Measurements from ENCODE around the gene TMED9. TPM values are rescaled to one million over a fixed set of nuclear protein-coding genes. Genes with fewer than 3 reads are reported as not detected.

Gene TMED9
- total RNA-seq, 1 experiment from 2014 or later: 294 TPM

GRCh38 chr5:177552839-177553455 is 39.1 kb upstream of the TMED9 start:
- Mint-ChIP-seq H3K9me3 (ENCODE audit: low read depth, unreplicated experiment) (no peaks in the 10 kb centered on the region), H3K36me3 (ENCODE audit: insufficient read depth, unreplicated experiment) (peaks cover 30% of the 10 kb centered on the region), H3K27ac (ENCODE audit: unreplicated experiment) (no peak overlapping the region), H3K4me3 (ENCODE audit: low read depth, unreplicated experiment) (peak overlapping the region; percentile 88), H3K4me1 (ENCODE audit: low read depth, unreplicated experiment) (peaks cover 19% of the 10 kb centered on the region), H3K27me3 (ENCODE audit: unreplicated experiment) (no peaks in the 10 kb centered on the region)
- BruUV-seq (replicated peaks): no TSS peak
- CTCF ChIA-PET: no interaction called here
- no peak for TF ChIP-seq CTCF (IDR thresholded peaks at IDR 0.05; ENCODE audit: unreplicated experiment)
- intact Hi-C loops (cut with micrococcal nuclease; ENCODE audit: unreplicated experiment): no loop called here
- DNase-seq: no peak

DNA sequence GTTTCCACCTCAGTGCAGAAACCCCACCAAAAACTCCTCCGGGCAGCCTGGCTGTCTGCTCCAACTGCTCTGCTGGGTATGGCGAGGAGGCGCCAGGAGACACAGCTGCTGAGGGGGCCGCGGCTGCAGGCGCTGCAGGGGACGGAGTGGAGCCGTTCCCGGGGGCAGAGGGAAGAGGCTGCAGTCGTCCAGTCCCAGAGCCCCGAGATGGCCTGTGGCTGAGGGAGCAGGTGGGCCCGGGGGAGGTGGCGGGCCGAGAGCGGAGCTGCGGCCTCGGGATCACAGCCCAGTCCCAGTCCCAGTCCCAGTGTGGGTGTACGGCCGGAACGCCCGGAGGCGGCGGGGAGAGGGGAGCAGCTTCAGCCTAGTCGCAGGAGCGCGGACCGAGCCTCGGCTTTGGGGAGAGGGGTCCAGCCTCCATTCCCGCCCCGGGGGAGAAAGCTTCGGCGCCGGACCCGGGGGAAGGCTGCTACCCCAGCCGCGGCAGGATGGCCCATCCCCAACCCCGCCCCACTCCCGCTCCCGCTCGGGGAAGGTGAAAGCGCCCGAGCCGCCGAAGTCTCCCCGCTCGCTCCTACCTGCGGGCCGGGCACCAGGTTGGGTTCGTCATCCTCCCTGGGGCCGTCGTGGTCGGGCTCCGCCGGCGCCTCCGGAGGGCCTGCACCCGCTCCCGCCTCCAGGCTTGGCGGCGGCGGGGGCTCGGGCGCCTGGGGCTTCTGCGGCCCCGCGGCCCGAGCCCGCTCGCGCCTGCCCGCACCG is 38.2 kb upstream of the TMED9 start:
- intact Hi-C loops (cut with micrococcal nuclease; ENCODE audit: unreplicated experiment): no loop called here
- peaks cover 30% of the 10 kb centered on the region for H3K36me3 Mint-ChIP-seq (ENCODE audit: insufficient read depth, unreplicated experiment)
- BruUV-seq (replicated peaks): no TSS peak
- H3K27ac Mint-ChIP-seq (ENCODE audit: unreplicated experiment): peak overlapping the region; percentile 35
- CTCF ChIA-PET: no interaction called here
- H3K9me3 Mint-ChIP-seq (ENCODE audit: low read depth, unreplicated experiment): no peaks in the 10 kb centered on the region
- no peaks in the 10 kb centered on the region for H3K27me3 Mint-ChIP-seq (ENCODE audit: unreplicated experiment)
- peaks cover 19% of the 10 kb centered on the region for H3K4me1 Mint-ChIP-seq (ENCODE audit: low read depth, unreplicated experiment)
- peak overlapping the region; percentile 88 for H3K4me3 Mint-ChIP-seq (ENCODE audit: low read depth, unreplicated experiment)
- TF ChIP-seq CTCF (IDR thresholded peaks at IDR 0.05; ENCODE audit: unreplicated experiment): no peak
- peak; percentile 50 for DNase-seq

DNA sequence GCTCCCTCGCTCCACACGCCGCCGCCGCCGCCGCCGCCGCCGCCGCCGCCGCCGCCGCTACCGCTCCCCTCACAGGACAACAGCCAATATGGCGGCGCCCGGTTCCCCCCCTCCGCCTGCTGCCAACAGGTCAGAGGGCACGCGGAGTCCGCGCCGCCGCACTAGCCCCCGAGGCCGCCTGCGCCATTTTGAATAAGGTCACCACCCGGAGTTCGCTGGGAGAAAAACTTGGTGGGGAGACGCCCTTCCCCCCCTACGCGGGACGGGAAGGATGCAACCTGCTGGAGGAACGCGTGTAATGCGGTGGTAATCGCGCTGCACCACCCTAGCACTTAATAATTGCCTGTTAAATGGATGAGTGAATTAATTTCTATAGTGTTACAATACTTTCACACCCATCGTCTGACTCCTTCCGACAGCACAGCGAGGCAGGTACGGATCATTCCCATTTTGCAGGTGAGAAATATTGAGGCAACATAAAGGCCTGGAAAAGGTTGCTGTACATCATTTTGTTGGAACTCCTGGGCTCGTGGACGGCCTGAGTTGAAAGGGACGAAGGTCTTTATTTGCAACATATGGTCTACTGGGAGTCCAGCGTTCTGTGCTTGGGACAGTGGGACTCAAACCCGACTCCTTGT is 37.4 kb upstream of the TMED9 start, which contains the start of gene FAM193B:
FAM193B (minus strand) TSS at position 90 of the 638 bp plus-strand sequence. CDS start 105 bp downstream, outside the sequence.
- CTCF ChIA-PET: no interaction called here
- no peak for TF ChIP-seq CTCF (IDR thresholded peaks at IDR 0.05; ENCODE audit: unreplicated experiment)
- TSS peak; percentile 30 for BruUV-seq (replicated peaks)
- Mint-ChIP-seq H3K36me3 (ENCODE audit: insufficient read depth, unreplicated experiment) (peaks cover 30% of the 10 kb centered on the region), H3K4me1 (ENCODE audit: low read depth, unreplicated experiment) (peaks cover 25% of the 10 kb centered on the region), H3K27me3 (ENCODE audit: unreplicated experiment) (no peaks in the 10 kb centered on the region), H3K27ac (ENCODE audit: unreplicated experiment) (peak within 1 kb of the TSS; percentile 35), H3K4me3 (ENCODE audit: low read depth, unreplicated experiment) (peak within 1 kb of the TSS; percentile 88), H3K9me3 (ENCODE audit: low read depth, unreplicated experiment) (no peaks in the 10 kb centered on the region)
- intact Hi-C loops (cut with micrococcal nuclease; ENCODE audit: unreplicated experiment): loop anchor here (5.0 kb wide), 1 partner anchor 38 kb away; the partner anchor contains the start of gene TMED9
- DNase-seq: peak; percentile 98

DNA sequence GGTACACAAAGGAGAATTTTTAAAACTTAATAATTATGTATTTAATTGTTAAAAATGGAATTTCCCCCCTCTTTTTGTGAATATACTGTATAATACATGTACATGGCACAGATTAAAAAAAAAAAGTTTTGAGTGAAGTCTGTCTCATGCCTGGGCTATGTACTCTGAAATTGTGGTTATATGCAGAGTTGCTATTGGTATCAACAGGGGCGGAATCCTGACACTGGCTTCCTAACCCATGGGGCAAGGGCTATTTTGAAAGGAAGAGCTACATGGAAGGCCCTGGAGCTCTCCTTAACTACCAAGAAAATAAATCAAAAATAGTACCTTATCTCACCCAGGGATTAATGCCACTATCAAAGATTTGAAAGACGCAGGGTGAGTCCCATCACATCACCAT is 36.8 kb upstream of the TMED9 start:
- DNase-seq: no peak
- H3K27ac Mint-ChIP-seq (ENCODE audit: unreplicated experiment): no peak overlapping the region
- BruUV-seq (replicated peaks): no TSS peak
- CTCF ChIA-PET: no interaction called here
- TF ChIP-seq CTCF (IDR thresholded peaks at IDR 0.05; ENCODE audit: unreplicated experiment): no peak
- H3K27me3 Mint-ChIP-seq (ENCODE audit: unreplicated experiment): no peaks in the 10 kb centered on the region
- peaks cover 27% of the 10 kb centered on the region for H3K4me1 Mint-ChIP-seq (ENCODE audit: low read depth, unreplicated experiment)
- intact Hi-C loops (cut with micrococcal nuclease; ENCODE audit: unreplicated experiment): loop anchor here (5.0 kb wide), 1 partner anchor 37 kb away; the partner anchor contains the start of gene TMED9
- H3K9me3 Mint-ChIP-seq (ENCODE audit: low read depth, unreplicated experiment): no peaks in the 10 kb centered on the region
- H3K36me3 Mint-ChIP-seq (ENCODE audit: insufficient read depth, unreplicated experiment): peaks cover 30% of the 10 kb centered on the region
- H3K4me3 Mint-ChIP-seq (ENCODE audit: low read depth, unreplicated experiment): peak overlapping the region; percentile 88
